ENCODE results near the gene TRAF3IP3. TPM values are rescaled to one million over a fixed set of nuclear protein-coding genes. Genes with fewer than 3 reads are reported as not detected.

TRAF3IP3 gene
- total and polyA plus RNA-seq, 5 donors from 2014 or later, result 450 to 594 (median 496) TPM

GRCh38 chr1:209737118-209737505, 18.7 kb upstream of the TRAF3IP3 start:
- H3K4me3 ChIP-seq (ENCODE audit: low read depth, low read length), result no peak overlapping the region
- Mint-ChIP-seq H3K4me1 (peaks cover under 1 to 8% (median 8%) of the 10 kb centered on the region in 4 donors), H3K9me3 (peaks cover 0 to 3% (median 0%) of the 10 kb centered on the region in 7 donors), H3K27me3 (no peaks in the 10 kb centered on the region), H3K4me3 (no peak overlapping the region), H3K36me3 (no peaks in the 10 kb centered on the region), H3K27ac (no peak overlapping the region)
- DNase-seq, result no peak
- H3K27ac ChIP-seq (ENCODE audit: insufficient read depth, low read length, poor library complexity, severe bottlenecking), result no peak overlapping the region
- no peak for ATAC-seq (ENCODE audit: low read depth in 2 of 2)
- peaks cover 6% of the 10 kb centered on the region for H3K4me1 ChIP-seq (ENCODE audit: control insufficient read depth, insufficient read depth, low read length, poor library complexity, severe bottlenecking)
- no peaks in the 10 kb centered on the region for H3K36me3 ChIP-seq (ENCODE audit: control insufficient read depth, insufficient read depth, low read length)
- no peaks in the 10 kb centered on the region for H3K9me3 ChIP-seq (ENCODE audit: control insufficient read depth in 2 of 2, low read length in 2 of 2)
- no peaks in the 10 kb centered on the region for H3K27me3 ChIP-seq (ENCODE audit: control insufficient read depth, insufficient read depth, low read length)

DNA sequence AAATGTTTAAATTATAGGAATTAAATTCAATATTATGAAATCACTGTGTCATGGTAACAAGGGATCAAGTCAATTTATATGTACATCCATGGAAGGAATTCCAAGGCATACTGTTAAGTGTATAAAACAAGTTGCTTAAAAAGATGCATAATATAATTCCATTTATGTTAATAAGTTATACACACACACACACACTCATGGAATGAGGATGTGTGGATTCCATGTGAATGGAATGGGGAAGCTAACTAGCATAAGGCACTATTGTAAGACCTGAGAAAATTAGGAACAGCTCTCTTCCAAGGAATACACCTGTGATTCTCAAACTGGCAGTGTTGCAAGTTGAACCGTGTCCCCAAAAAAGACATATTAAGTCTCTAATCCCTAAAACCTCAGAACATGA, 17.6 kb upstream of the TRAF3IP3 start:
- ATAC-seq (ENCODE audit: low read depth in 2 of 2) (no peak), DNase-seq (no peak)
- Mint-ChIP-seq H3K4me3 (no peak overlapping the region), H3K9me3 (peaks cover 0 to 3% (median 0%) of the 10 kb centered on the region in 7 donors), H3K27me3 (no peaks in the 10 kb centered on the region), H3K27ac (no peak overlapping the region), H3K36me3 (no peaks in the 10 kb centered on the region), H3K4me1 (peaks cover 5 to 19% (median 10%) of the 10 kb centered on the region in 4 donors)
- Histone ChIP-seq H3K36me3 (ENCODE audit: control insufficient read depth, insufficient read depth, low read length) (no peaks in the 10 kb centered on the region), H3K4me1 (ENCODE audit: control insufficient read depth, insufficient read depth, low read length, poor library complexity, severe bottlenecking) (peaks cover 6% of the 10 kb centered on the region), H3K4me3 (ENCODE audit: low read depth, low read length) (no peak overlapping the region), H3K27me3 (ENCODE audit: control insufficient read depth, insufficient read depth, low read length) (no peaks in the 10 kb centered on the region), H3K27ac (ENCODE audit: insufficient read depth, low read length, poor library complexity, severe bottlenecking) (no peak overlapping the region), H3K9me3 (ENCODE audit: control insufficient read depth in 2 of 2, low read length in 2 of 2) (no peaks in the 10 kb centered on the region)

GRCh38 chr1:209741193-209741592, 14.7 kb upstream of the TRAF3IP3 start:
- Mint-ChIP-seq H3K9me3 (peaks cover 0 to 3% (median 0%) of the 10 kb centered on the region in 7 donors), H3K36me3 (no peaks in the 10 kb centered on the region), H3K27ac (peak overlapping the region in 2 of 3 donors; percentile 58 to 84), H3K4me1 (peaks cover 5 to 19% (median 11%) of the 10 kb centered on the region in 4 donors), H3K27me3 (no peaks in the 10 kb centered on the region), H3K4me3 (no peak overlapping the region)
- Histone ChIP-seq H3K36me3 (ENCODE audit: control insufficient read depth, insufficient read depth, low read length) (no peaks in the 10 kb centered on the region), H3K27ac (ENCODE audit: insufficient read depth, low read length, poor library complexity, severe bottlenecking) (no peak overlapping the region), H3K4me3 (ENCODE audit: low read depth, low read length) (no peak overlapping the region), H3K27me3 (ENCODE audit: control insufficient read depth, insufficient read depth, low read length) (no peaks in the 10 kb centered on the region), H3K4me1 (ENCODE audit: control insufficient read depth, insufficient read depth, low read length, poor library complexity, severe bottlenecking) (peaks cover 6% of the 10 kb centered on the region), H3K9me3 (ENCODE audit: control insufficient read depth in 2 of 2, low read length in 2 of 2) (no peaks in the 10 kb centered on the region)
- DNase-seq (no peak), ATAC-seq (ENCODE audit: low read depth in 2 of 2) (no peak)

GRCh38 chr1:209741889-209742288, 14.0 kb upstream of the TRAF3IP3 start:
- Histone ChIP-seq H3K9me3 (ENCODE audit: control insufficient read depth in 2 of 2, low read length in 2 of 2) (no peaks in the 10 kb centered on the region), H3K4me1 (ENCODE audit: control insufficient read depth, insufficient read depth, low read length, poor library complexity, severe bottlenecking) (peaks cover 6% of the 10 kb centered on the region), H3K27me3 (ENCODE audit: control insufficient read depth, insufficient read depth, low read length) (no peaks in the 10 kb centered on the region), H3K36me3 (ENCODE audit: control insufficient read depth, insufficient read depth, low read length) (no peaks in the 10 kb centered on the region), H3K4me3 (ENCODE audit: low read depth, low read length) (no peak overlapping the region), H3K27ac (ENCODE audit: insufficient read depth, low read length, poor library complexity, severe bottlenecking) (no peak overlapping the region)
- DNase-seq, result no peak
- H3K4me3 Mint-ChIP-seq, result no peak overlapping the region
- no peaks in the 10 kb centered on the region for H3K36me3 Mint-ChIP-seq
- H3K27ac Mint-ChIP-seq, result peak overlapping the region; percentile 53 to 84 (median 58)
- no peaks in the 10 kb centered on the region for H3K27me3 Mint-ChIP-seq
- peaks cover 0 to 3% (median 0%) of the 10 kb centered on the region in 7 donors for H3K9me3 Mint-ChIP-seq
- H3K4me1 Mint-ChIP-seq, result peaks cover 5 to 19% (median 11%) of the 10 kb centered on the region in 4 donors
- ATAC-seq (ENCODE audit: low read depth in 2 of 2), result no peak

GRCh38 chr1:209742409-209743144, 13.3 kb upstream of the TRAF3IP3 start:
- ATAC-seq (ENCODE audit: low read depth in 2 of 2), result no peak
- H3K4me3 Mint-ChIP-seq, result no peak overlapping the region
- no peak overlapping the region for H3K27ac Mint-ChIP-seq

DNA sequence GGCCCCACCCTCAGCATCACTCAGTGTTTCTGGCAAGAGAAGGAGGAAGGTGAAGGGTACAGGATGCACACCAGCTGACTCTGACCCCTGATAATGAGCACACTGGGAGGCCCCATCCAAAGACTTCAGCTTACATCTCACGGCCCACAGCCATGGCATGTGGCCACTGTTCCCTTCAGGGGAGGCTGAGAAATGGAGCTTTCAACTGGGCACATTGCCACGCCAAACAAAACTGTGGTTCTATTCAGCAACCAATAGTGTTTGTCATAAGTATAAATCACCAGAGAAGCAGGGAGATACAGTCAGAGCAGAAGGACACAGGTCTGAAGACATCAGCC, 12.7 kb upstream of the TRAF3IP3 start:
- no peak overlapping the region for H3K27ac ChIP-seq (ENCODE audit: insufficient read depth, low read length, poor library complexity, severe bottlenecking)
- H3K9me3 ChIP-seq (ENCODE audit: control insufficient read depth in 2 of 2, low read length in 2 of 2), result no peaks in the 10 kb centered on the region
- DNase-seq, result no peak
- H3K27me3 Mint-ChIP-seq, result no peaks in the 10 kb centered on the region
- H3K4me3 Mint-ChIP-seq, result no peak overlapping the region
- H3K4me1 ChIP-seq (ENCODE audit: control insufficient read depth, insufficient read depth, low read length, poor library complexity, severe bottlenecking), result peaks cover 14% of the 10 kb centered on the region
- no peaks in the 10 kb centered on the region for H3K27me3 ChIP-seq (ENCODE audit: control insufficient read depth, insufficient read depth, low read length)
- peaks cover 0 to 3% (median 0%) of the 10 kb centered on the region in 7 donors for H3K9me3 Mint-ChIP-seq
- H3K4me3 ChIP-seq (ENCODE audit: low read depth, low read length), result no peak overlapping the region
- peak overlapping the region in 1 of 3 donors; percentile 55 for H3K27ac Mint-ChIP-seq
- no peaks in the 10 kb centered on the region for H3K36me3 Mint-ChIP-seq
- H3K36me3 ChIP-seq (ENCODE audit: control insufficient read depth, insufficient read depth, low read length), result no peaks in the 10 kb centered on the region
- ATAC-seq (ENCODE audit: low read depth in 2 of 2), result no peak
- H3K4me1 Mint-ChIP-seq, result peaks cover 5 to 26% (median 17%) of the 10 kb centered on the region in 4 donors

More at GRCh38 chr1:209742409-209743144, 13.3 kb upstream of the TRAF3IP3 start:
- no peak for DNase-seq
- peaks cover 0 to 3% (median 0%) of the 10 kb centered on the region in 7 donors for H3K9me3 Mint-ChIP-seq
- H3K27me3 ChIP-seq (ENCODE audit: control insufficient read depth, insufficient read depth, low read length), result no peaks in the 10 kb centered on the region
- H3K4me1 Mint-ChIP-seq, result peaks cover 5 to 20% (median 14%) of the 10 kb centered on the region in 4 donors
- no peak overlapping the region for H3K27ac ChIP-seq (ENCODE audit: insufficient read depth, low read length, poor library complexity, severe bottlenecking)
- no peaks in the 10 kb centered on the region for H3K36me3 ChIP-seq (ENCODE audit: control insufficient read depth, insufficient read depth, low read length)
- H3K36me3 Mint-ChIP-seq, result no peaks in the 10 kb centered on the region
- H3K9me3 ChIP-seq (ENCODE audit: control insufficient read depth in 2 of 2, low read length in 2 of 2), result no peaks in the 10 kb centered on the region
- H3K27me3 Mint-ChIP-seq, result no peaks in the 10 kb centered on the region
- H3K4me3 ChIP-seq (ENCODE audit: low read depth, low read length), result no peak overlapping the region
- H3K4me1 ChIP-seq (ENCODE audit: control insufficient read depth, insufficient read depth, low read length, poor library complexity, severe bottlenecking), result peaks cover 10% of the 10 kb centered on the region

DNA sequence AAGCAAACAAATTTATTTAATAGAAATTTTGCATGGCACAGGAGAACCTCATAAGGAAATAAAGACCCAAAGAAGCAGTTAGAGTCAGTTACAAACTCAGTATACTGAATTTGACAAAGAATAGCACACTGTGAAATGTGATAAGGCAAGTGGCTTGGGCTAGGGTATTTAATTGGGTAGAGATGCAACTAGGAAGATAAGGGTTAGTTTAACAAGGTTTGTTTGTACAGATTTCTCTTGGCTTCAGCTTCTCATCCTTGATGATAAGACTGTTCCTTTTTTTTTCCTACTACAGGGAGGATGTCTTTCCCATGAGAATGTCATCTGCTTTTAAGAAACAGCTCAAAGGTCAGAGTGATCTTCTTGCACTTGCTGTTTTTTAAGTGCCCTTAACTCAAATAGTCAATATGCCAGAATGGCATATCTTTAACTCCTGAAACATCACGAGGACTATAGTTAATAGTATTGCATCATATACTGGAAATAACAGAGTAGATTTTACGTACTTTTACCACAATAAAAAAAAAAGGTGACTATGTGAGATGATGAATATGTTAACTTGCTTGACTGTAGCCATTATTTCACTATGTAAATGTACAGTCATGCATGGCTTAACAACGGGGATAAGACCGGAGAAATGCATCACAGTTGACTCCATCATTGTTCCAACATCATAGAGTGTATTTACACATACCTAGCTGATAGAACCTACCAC, 9.2 kb upstream of the TRAF3IP3 start:
- DNase-seq (no peak), ATAC-seq (ENCODE audit: low read depth in 2 of 2) (no peak)
- Mint-ChIP-seq H3K4me1 (peaks cover 19 to 50% (median 35%) of the 10 kb centered on the region in 4 donors), H3K4me3 (peak overlapping the region in 2 of 4 donors; percentile 62 to 91), H3K27me3 (no peaks in the 10 kb centered on the region), H3K9me3 (no peaks in the 10 kb centered on the region), H3K27ac (peak overlapping the region in 2 of 3 donors; percentile 71 to 88), H3K36me3 (no peaks in the 10 kb centered on the region)
- H3K4me3 ChIP-seq (ENCODE audit: low read depth, low read length), result peak overlapping the region; percentile 66
- H3K27ac ChIP-seq (ENCODE audit: insufficient read depth, low read length, poor library complexity, severe bottlenecking), result peak overlapping the region; percentile 76
- no peaks in the 10 kb centered on the region for H3K27me3 ChIP-seq (ENCODE audit: control insufficient read depth, insufficient read depth, low read length)
- H3K9me3 ChIP-seq (ENCODE audit: control insufficient read depth in 2 of 2, low read length in 2 of 2), result no peaks in the 10 kb centered on the region
- H3K4me1 ChIP-seq (ENCODE audit: control insufficient read depth, insufficient read depth, low read length, poor library complexity, severe bottlenecking), result peaks cover 46% of the 10 kb centered on the region
- no peaks in the 10 kb centered on the region for H3K36me3 ChIP-seq (ENCODE audit: control insufficient read depth, insufficient read depth, low read length)
